Right lobe of liver (tissue), 4 donors: ENCODE results near the gene RBM44.

ENCODE experiments used
- CTCF ChIP-seq, 4 donors: fragments of 200-600 bp in 3 of 4; fragments of 450-650 bp in 1 of 4; IDR thresholded peaks; one replicate each; pipeline versions ENCODE4 v1.5.1 to v1.8.0; 2016 to 2022; ENCODE audit warnings: antibody characterized with exemption in 4 of 4, mild to moderate bottlenecking in 2 of 4
- POLR2A ChIP-seq: fragments of 450-650 bp; IDR thresholded peaks from one replicate; pipeline ENCODE4 v1.6.1; 2017; ENCODE audit warnings: antibody characterized with exemption, mild to moderate bottlenecking
- donor health status: DM: no; HTN: no; CAD: no.
- donor health status: DM: no; HTN: no; CAD: no.
- donor health status: DM: no; HTN: yes; CAD: no.

GRCh38 chr2:237878321-237879057 lies 79.9 kb downstream of the RBM44 start:
- TF ChIP-seq CTCF (IDR thresholded peaks at IDR 0.05), result no peak
- no peak for TF ChIP-seq POLR2A
